IPS-18a (cell line): ENCODE measurements around the gene VBP1.
A peak's percentile ranks its signal among the peaks of the same experiment; 100 is the strongest.

Experiments
- H3K27ac ChIP-seq: one replicate; pipeline ENCODE4 v1.5.1; 2013; ENCODE audit warnings: low read length
- H3K27me3 ChIP-seq: one replicate; pipeline ENCODE4 v1.6.1; 2013; ENCODE audit warnings: mild to moderate bottlenecking, low read length; ENCODE audit not compliant: control insufficient read depth, insufficient read depth
- H3K36me3 ChIP-seq: one replicate; pipeline ENCODE4 v1.6.1; 2013; ENCODE audit warnings: low read depth, low read length; ENCODE audit not compliant: control insufficient read depth
- H3K4me1 ChIP-seq: one replicate; pipeline ENCODE4 v1.6.1; 2013; ENCODE audit warnings: low read depth, low read length; ENCODE audit not compliant: control insufficient read depth
- H3K4me3 ChIP-seq: one replicate; pipeline ENCODE4 v1.5.1; 2013; ENCODE audit warnings: low read length
- H3K9ac ChIP-seq: one replicate; pipeline ENCODE4 v1.6.1; 2013; ENCODE audit warnings: mild to moderate bottlenecking, low read length, moderate library complexity
- H3K9me3 ChIP-seq: one replicate; pipeline ENCODE4 v1.6.1; 2013; ENCODE audit warnings: low read depth, low read length; ENCODE audit not compliant: control insufficient read depth

The VBP1 gene

GRCh38 chrX:155225774-155226173 lies 9.5 kb downstream of the VBP1 start:
- H3K9ac ChIP-seq, result no peak overlapping the region
- H3K27me3 ChIP-seq, result no peaks in the 10 kb centered on the region
- peaks cover 22% of the 10 kb centered on the region for H3K9me3 ChIP-seq
- no peaks in the 10 kb centered on the region for H3K4me1 ChIP-seq
- H3K4me3 ChIP-seq, result no peak overlapping the region
- H3K27ac ChIP-seq, result no peak overlapping the region
- peaks cover 30% of the 10 kb centered on the region for H3K36me3 ChIP-seq

GRCh38 chrX:155231163-155231562 lies 14.9 kb downstream of the VBP1 start:
- peaks cover 27% of the 10 kb centered on the region for H3K36me3 ChIP-seq

GRCh38 chrX:155235891-155236290 lies 19.6 kb downstream of the VBP1 start:
- peaks cover 25% of the 10 kb centered on the region for H3K36me3 ChIP-seq

More at GRCh38 chrX:155231163-155231562, 14.9 kb downstream of the VBP1 start:
- Histone ChIP-seq H3K9ac (no peak overlapping the region), H3K27me3 (no peaks in the 10 kb centered on the region), H3K4me1 (no peaks in the 10 kb centered on the region), H3K9me3 (peaks cover 28% of the 10 kb centered on the region), H3K4me3 (no peak overlapping the region), H3K27ac (no peak overlapping the region)

GRCh38 chrX:155237719-155238118 lies 21.5 kb downstream of the VBP1 start:
- H3K27ac ChIP-seq, result no peak overlapping the region
- no peak overlapping the region for H3K9ac ChIP-seq
- H3K4me3 ChIP-seq, result no peak overlapping the region
- H3K4me1 ChIP-seq, result no peaks in the 10 kb centered on the region
- peaks cover 18% of the 10 kb centered on the region for H3K9me3 ChIP-seq
- H3K36me3 ChIP-seq, result peaks cover 25% of the 10 kb centered on the region
- H3K27me3 ChIP-seq, result no peaks in the 10 kb centered on the region

More at GRCh38 chrX:155235891-155236290, 19.6 kb downstream of the VBP1 start:
- no peak overlapping the region for H3K4me3 ChIP-seq
- H3K27ac ChIP-seq, result no peak overlapping the region
- H3K9ac ChIP-seq, result no peak overlapping the region
- no peaks in the 10 kb centered on the region for H3K4me1 ChIP-seq
- no peaks in the 10 kb centered on the region for H3K27me3 ChIP-seq
- H3K9me3 ChIP-seq, result peaks cover 15% of the 10 kb centered on the region

GRCh38 chrX:155242300-155242699 lies 26.0 kb downstream of the VBP1 start:
- H3K9me3 ChIP-seq, result peaks cover 10% of the 10 kb centered on the region
- H3K27ac ChIP-seq, result no peak overlapping the region

GRCh38 chrX:155246748-155247147 lies 30.5 kb downstream of the VBP1 start:
- no peak overlapping the region for H3K4me3 ChIP-seq
- H3K9me3 ChIP-seq, result peaks cover 3% of the 10 kb centered on the region
- peaks cover 2% of the 10 kb centered on the region for H3K4me1 ChIP-seq
- no peak overlapping the region for H3K9ac ChIP-seq
- no peaks in the 10 kb centered on the region for H3K27me3 ChIP-seq
- H3K27ac ChIP-seq, result no peak overlapping the region
- H3K36me3 ChIP-seq, result no peaks in the 10 kb centered on the region

More at GRCh38 chrX:155242300-155242699, 26.0 kb downstream of the VBP1 start:
- Histone ChIP-seq H3K4me3 (no peak overlapping the region), H3K9ac (no peak overlapping the region), H3K4me1 (no peaks in the 10 kb centered on the region), H3K36me3 (peaks cover 13% of the 10 kb centered on the region), H3K27me3 (no peaks in the 10 kb centered on the region)

GRCh38 chrX:155247497-155247896 lies 31.2 kb downstream of the VBP1 start:
- peaks cover 3% of the 10 kb centered on the region for H3K9me3 ChIP-seq
- H3K4me3 ChIP-seq, result no peak overlapping the region
- H3K27me3 ChIP-seq, result no peaks in the 10 kb centered on the region
- H3K27ac ChIP-seq, result no peak overlapping the region
- H3K9ac ChIP-seq, result no peak overlapping the region
- peaks cover 6% of the 10 kb centered on the region for H3K4me1 ChIP-seq
- H3K36me3 ChIP-seq, result no peaks in the 10 kb centered on the region

GRCh38 chrX:155251391-155251790 lies 35.1 kb downstream of the VBP1 start:
- no peaks in the 10 kb centered on the region for H3K36me3 ChIP-seq
- H3K4me3 ChIP-seq, result no peak overlapping the region
- peaks cover 7% of the 10 kb centered on the region for H3K9me3 ChIP-seq
- H3K27ac ChIP-seq, result no peak overlapping the region
- H3K4me1 ChIP-seq, result peaks cover 6% of the 10 kb centered on the region
- no peaks in the 10 kb centered on the region for H3K27me3 ChIP-seq
- no peak overlapping the region for H3K9ac ChIP-seq

GRCh38 chrX:155259752-155260151 lies 43.5 kb downstream of the VBP1 start:
- peaks cover 13% of the 10 kb centered on the region for H3K9me3 ChIP-seq
- no peak overlapping the region for H3K27ac ChIP-seq
- H3K27me3 ChIP-seq, result no peaks in the 10 kb centered on the region
- no peaks in the 10 kb centered on the region for H3K4me1 ChIP-seq
- H3K4me3 ChIP-seq, result no peak overlapping the region
- H3K36me3 ChIP-seq, result peaks cover 5% of the 10 kb centered on the region
- no peak overlapping the region for H3K9ac ChIP-seq

- Histone ChIP-seq H3K27me3 (no peaks in the 10 kb centered on the region), H3K4me3 (peak overlapping the region; percentile 71), H3K27ac (no peak overlapping the region), H3K4me1 (no peaks in the 10 kb centered on the region), H3K9ac (peak overlapping the region; percentile 63), H3K9me3 (peaks cover 14% of the 10 kb centered on the region), H3K36me3 (peaks cover 5% of the 10 kb centered on the region)
Measured at GRCh38 chrX:155262970-155263754, 46.9 kb downstream of the VBP1 start.

GRCh38 chrX:155263854-155264628 lies 47.8 kb downstream of the VBP1 start, which contains the start of gene RAB39B:
RAB39B (minus strand) TSS chrX:155264491; CDS start chrX:155264288, 203 bp downstream.
- H3K9ac ChIP-seq, result peak within 1 kb of the TSS; percentile 63
- peaks cover 5% of the 10 kb centered on the region for H3K36me3 ChIP-seq
- H3K27me3 ChIP-seq, result no peaks in the 10 kb centered on the region
- peak within 1 kb of the TSS; percentile 71 for H3K4me3 ChIP-seq
- H3K27ac ChIP-seq, result no peak within 1 kb of the TSS
- no peaks in the 10 kb centered on the region for H3K4me1 ChIP-seq
- peaks cover 17% of the 10 kb centered on the region for H3K9me3 ChIP-seq
